Lung (tissue), 12 donors: ENCODE results near the gene TREM2. TPM values are rescaled to one million over a fixed set of nuclear protein-coding genes. Genes with fewer than 3 reads are reported as not detected.

ENCODE experiments used
- ATAC-seq: fragments of 200-7000 bp; cut with Tn5 transposase; one replicate; pipeline ENCODE4 v1.9.1; 2020; ENCODE audit warnings: moderate number of reproducible peaks; ENCODE audit not compliant: insufficient read depth, low FRiP score
- DNase-seq, 3 donors: peaks; one replicate each; pipeline ENCODE4 v3.0.0-alpha.2; 2013 to 2017
- H3K27ac ChIP-seq, 2 donors: one replicate each; pipeline ENCODE4 v1.5.1; 2013; ENCODE audit warnings: mild to moderate bottlenecking in 2 of 2, moderate library complexity in 2 of 2, control low read depth in 1 of 2, inconsistent platforms in 1 of 2, low read depth in 1 of 2, low read length in 1 of 2
- H3K27me3 ChIP-seq, 3 donors: one replicate each; pipeline ENCODE4 v1.5.1; 2013; ENCODE audit warnings: low read length in 2 of 3; ENCODE audit not compliant: control insufficient read depth in 3 of 3, insufficient read depth in 3 of 3
- H3K36me3 ChIP-seq, 4 donors: one replicate each; pipeline ENCODE4 v1.5.1; 2013; ENCODE audit warnings: low read length in 4 of 4, mild to moderate bottlenecking in 1 of 4, moderate library complexity in 1 of 4; ENCODE audit not compliant: control insufficient read depth in 4 of 4, insufficient read depth in 4 of 4
- H3K4me1 ChIP-seq, 5 donors: one replicate each; pipeline ENCODE4 v1.5.1; 2013; ENCODE audit warnings: low read length in 5 of 5, mild to moderate bottlenecking in 2 of 5, moderate library complexity in 1 of 5; ENCODE audit not compliant: control insufficient read depth in 5 of 5, insufficient read depth in 5 of 5
- H3K4me3 ChIP-seq: one replicate; pipeline ENCODE4 v1.5.1; 2013; ENCODE audit warnings: mild to moderate bottlenecking, control low read depth, moderate library complexity
- H3K9ac ChIP-seq, 2 donors: one replicate each; pipeline ENCODE4 v1.5.1; 2013; ENCODE audit warnings: low read length in 2 of 2, control low read depth in 1 of 2; ENCODE audit not compliant: insufficient read depth in 1 of 2
- H3K9me3 ChIP-seq, 4 donors: one replicate each; pipeline ENCODE4 v1.5.1; 2013; ENCODE audit warnings: low read length in 3 of 4, mild to moderate bottlenecking in 1 of 4, moderate library complexity in 1 of 4; ENCODE audit not compliant: control insufficient read depth in 4 of 4, insufficient read depth in 3 of 4
- WGBS, 2 donors: extraction: QIAGEN DNeasy Blood & Tissue Kit; methylation state at CpG; one replicate each; pipeline ENCODE4 v1.1.7; 2013; 5-methylcytosine and 5-hydroxymethylcytosine counted together
- polyA plus RNA-seq, 2 donors: library from polyadenylated mRNA; stranded (reverse); fragments of 200-250 nt; gene quantifications; one replicate each; pipeline ENCODE4 v1.2.1, GENCODE V29; 2013
- total RNA-seq, 2 donors: library from RNA; depleted of rRNA in 1 of 2; stranded (reverse); fragments of >200 nt in 1 of 2; gene quantifications; one replicate each; pipeline ENCODE4 v1.2.1, GENCODE V29; 2014 to 2021
- TF ChIP-seq, protein P1 (sequence below): IDR thresholded peaks from 2 replicates; pipeline ENCODE4 v1.5.1; 2012; ENCODE audit warnings: mild to moderate bottlenecking; ENCODE audit errors: control extremely low read depth, extremely low read depth
- donor health status: control.
- donor health status: control.
- donor health status: Bipolar disorder and iron deficiency.
- donor health status: healthy.
- donor health status: DM: yes; HTN: yes; CAD: no.

The TREM2 gene
- total and polyA plus RNA-seq, 4 donors: 1.6 to 48.0 (median 9.1) TPM

DNA sequence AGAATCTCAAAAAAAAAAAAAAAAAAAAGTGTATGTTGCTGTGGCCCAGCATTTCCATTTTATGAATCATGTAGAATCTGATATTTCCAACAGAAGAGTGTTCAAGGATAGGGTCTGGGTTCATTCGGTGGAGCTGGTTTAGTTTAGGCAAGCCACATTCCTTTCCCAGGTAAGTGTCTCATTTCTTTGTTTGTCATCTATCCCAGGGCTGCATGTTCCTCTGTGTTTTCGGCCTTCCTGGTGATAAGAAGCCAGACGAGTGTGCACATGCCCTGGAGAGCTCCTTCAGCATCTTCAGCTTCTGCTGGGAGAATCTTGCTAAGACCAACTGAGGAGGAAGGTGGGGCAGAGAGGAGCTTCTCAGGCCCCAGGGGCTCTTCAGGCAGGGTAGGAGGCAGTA is 51.9 kb downstream of the TREM2 start:
- Histone ChIP-seq H3K4me1 (no peaks in the 10 kb centered on the region), H3K9ac (no peak overlapping the region), H3K27me3 (no peaks in the 10 kb centered on the region), H3K9me3 (no peaks in the 10 kb centered on the region), H3K27ac (no peak overlapping the region), H3K4me3 (no peak overlapping the region), H3K36me3 (peaks cover 0 to 2% (median 0%) of the 10 kb centered on the region in 4 donors)
- ATAC-seq (no peak), DNase-seq (no peak)
- 69 to 92% methylated on average over 3 of the region's 3 CpGs for WGBS, 2 donors
- TF ChIP-seq, protein P1, sequence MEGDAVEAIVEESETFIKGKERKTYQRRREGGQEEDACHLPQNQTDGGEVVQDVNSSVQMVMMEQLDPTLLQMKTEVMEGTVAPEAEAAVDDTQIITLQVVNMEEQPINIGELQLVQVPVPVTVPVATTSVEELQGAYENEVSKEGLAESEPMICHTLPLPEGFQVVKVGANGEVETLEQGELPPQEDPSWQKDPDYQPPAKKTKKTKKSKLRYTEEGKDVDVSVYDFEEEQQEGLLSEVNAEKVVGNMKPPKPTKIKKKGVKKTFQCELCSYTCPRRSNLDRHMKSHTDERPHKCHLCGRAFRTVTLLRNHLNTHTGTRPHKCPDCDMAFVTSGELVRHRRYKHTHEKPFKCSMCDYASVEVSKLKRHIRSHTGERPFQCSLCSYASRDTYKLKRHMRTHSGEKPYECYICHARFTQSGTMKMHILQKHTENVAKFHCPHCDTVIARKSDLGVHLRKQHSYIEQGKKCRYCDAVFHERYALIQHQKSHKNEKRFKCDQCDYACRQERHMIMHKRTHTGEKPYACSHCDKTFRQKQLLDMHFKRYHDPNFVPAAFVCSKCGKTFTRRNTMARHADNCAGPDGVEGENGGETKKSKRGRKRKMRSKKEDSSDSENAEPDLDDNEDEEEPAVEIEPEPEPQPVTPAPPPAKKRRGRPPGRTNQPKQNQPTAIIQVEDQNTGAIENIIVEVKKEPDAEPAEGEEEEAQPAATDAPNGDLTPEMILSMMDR: no peak

Other genes starting within 250 kb of the TREM2 start
- gene UNC5CL, start 123.9 kb downstream of the TREM2 start, total RNA-seq: 1 to 10 TPM; 1.6 to 2.5 TPM
- gene UNC5CL, start 123.9 kb downstream of the TREM2 start, polyA plus RNA-seq: 1 to 10 TPM; 1.8 to 4.0 TPM
- under 1 TPM in 1 of 2 donors, not detected in 1; 0.57 TPM for gene TSPO2, start 120.6 kb downstream of the TREM2 start, total RNA-seq
- under 1 TPM in 1 of 2 donors, not detected in 1; 0.07 TPM for gene TSPO2, start 120.6 kb downstream of the TREM2 start, polyA plus RNA-seq
- gene APOBEC2, start 109.9 kb downstream of the TREM2 start, total RNA-seq: under 1 TPM; 0.34 to 0.51 TPM
- gene APOBEC2, start 109.9 kb downstream of the TREM2 start, polyA plus RNA-seq: under 1 TPM; 0.10 to 0.40 TPM
- gene OARD1, start 90.8 kb downstream of the TREM2 start, total RNA-seq: 10 to 100 TPM; 22.2 to 27.0 TPM
- 10 to 100 TPM; 22.4 to 26.2 TPM for gene OARD1, start 90.8 kb downstream of the TREM2 start, polyA plus RNA-seq
- 10 to 100 TPM; 17.8 to 38.0 TPM for gene NFYA, start 90.1 kb downstream of the TREM2 start, total RNA-seq
- 10 to 100 TPM in 1 of 2 donors, 1 to 10 TPM in 1; 5.9 to 15.5 TPM for gene NFYA, start 90.1 kb downstream of the TREM2 start, polyA plus RNA-seq
- 1 to 10 TPM; 1.2 TPM for gene TREML1, start 8.8 kb downstream of the TREM2 start, total RNA-seq
- 1 to 10 TPM; 1.2 to 2.2 TPM for gene TREML1, start 8.8 kb downstream of the TREM2 start, polyA plus RNA-seq
- 1 to 10 TPM in 1 of 2 donors, under 1 TPM in 1; 0.65 to 1.4 TPM for gene TREML2, start 38.0 kb upstream of the TREM2 start, total RNA-seq
- gene TREML2, start 38.0 kb upstream of the TREM2 start, polyA plus RNA-seq: 1 to 10 TPM in 1 of 2 donors, under 1 TPM in 1; 0.06 to 4.4 TPM
- gene TREML4, start 65.2 kb upstream of the TREM2 start, total RNA-seq: 1 to 10 TPM in 1 of 2 donors, not detected in 1; 1.3 TPM
- gene TREML4, start 65.2 kb upstream of the TREM2 start, polyA plus RNA-seq: 1 to 10 TPM in 1 of 2 donors, not detected in 1; 5.8 TPM
- 100 to 1,000 TPM in 1 of 2 donors, 10 to 100 TPM in 1; 17.4 to 110 TPM for gene TREM1, start 123.6 kb upstream of the TREM2 start, total RNA-seq
- 100 to 1,000 TPM in 1 of 2 donors, 10 to 100 TPM in 1; 54.7 to 112 TPM for gene TREM1, start 123.6 kb upstream of the TREM2 start, polyA plus RNA-seq
- gene NCR2, start 172.5 kb upstream of the TREM2 start, total RNA-seq: not detected
- not detected for gene NCR2, start 172.5 kb upstream of the TREM2 start, polyA plus RNA-seq